HFFc6 (cell line): ENCODE data around the gene MORN5. TPM values are rescaled to one million over a fixed set of nuclear protein-coding genes. Genes with fewer than 3 reads are reported as not detected.

Experiments used
- DNase-seq: peaks from one replicate; pipeline ENCODE4 v3.0.0-alpha.2; 2018
- H3K27ac Mint-ChIP-seq: 2 replicates; pipeline ENCODE4 v1.8.0; 2020; ENCODE audit warnings: mild to moderate bottlenecking, mixed read lengths
- H3K27me3 Mint-ChIP-seq: 2 replicates; pipeline ENCODE4 v1.8.0; 2021; ENCODE audit warnings: mild to moderate bottlenecking, moderate library complexity, mixed read lengths; ENCODE audit not compliant: insufficient read depth
- H3K36me3 Mint-ChIP-seq: 2 replicates; pipeline ENCODE4 v1.8.0; 2021; ENCODE audit warnings: low read depth, mixed read lengths
- H3K4me1 Mint-ChIP-seq: 2 replicates; pipeline ENCODE4 v1.8.0; 2020; ENCODE audit warnings: low read depth, mixed read lengths
- H3K4me3 Mint-ChIP-seq: 2 replicates; pipeline ENCODE4 v1.8.0; 2020; ENCODE audit warnings: mild to moderate bottlenecking, moderate library complexity, mixed read lengths
- H3K9me3 Mint-ChIP-seq: 2 replicates; pipeline ENCODE4 v1.8.0; 2020; ENCODE audit warnings: mild to moderate bottlenecking, mixed read lengths
- CTCF ChIP-seq: fragments of 200-600 bp; sonication (generic); IDR thresholded peaks from 2 replicates; pipeline ENCODE4 v1.5.0; 2021; ENCODE audit warnings: antibody characterized with exemption, mild to moderate bottlenecking
- total RNA-seq, 6 experiments: library from RNA; stranded (reverse); fragmentation: NEBNext Ultra II Directional; extraction: Animal tissue kit (Norgen Biotek cat#: 25700); gene quantifications; 2 replicates in 1 of 6; 3 replicates in 5 of 6; pipeline ENCODE4 v1.2.3, GENCODE V29; 2021

The MORN5 gene
- total RNA-seq, 6 experiments from 2014 or later: not detected

- peak overlapping the region; percentile 40; the same call in 1 of the 2 replicates for H3K27ac Mint-ChIP-seq
- H3K36me3 Mint-ChIP-seq: no peaks in the 10 kb centered on the region
Measured at GRCh38 chr9:122200960-122201595, 41.4 kb downstream of the MORN5 start.

GRCh38 chr9:122201641-122202040, 41.9 kb downstream of the MORN5 start:
- no peak overlapping the region for H3K4me3 Mint-ChIP-seq
- H3K4me1 Mint-ChIP-seq: peaks cover 19% of the 10 kb centered on the region
- TF ChIP-seq CTCF: no peak
- H3K9me3 Mint-ChIP-seq: no peaks in the 10 kb centered on the region
- DNase-seq: peak; percentile 28
- peak overlapping the region; percentile 40; the same call in 1 of the 2 replicates for H3K27ac Mint-ChIP-seq
- H3K27me3 Mint-ChIP-seq: peaks cover 8% of the 10 kb centered on the region
- H3K36me3 Mint-ChIP-seq: no peaks in the 10 kb centered on the region

More at GRCh38 chr9:122200960-122201595, 41.4 kb downstream of the MORN5 start:
- TF ChIP-seq CTCF: no peak
- peaks cover 13% of the 10 kb centered on the region for H3K4me1 Mint-ChIP-seq
- H3K9me3 Mint-ChIP-seq: no peaks in the 10 kb centered on the region
- H3K27me3 Mint-ChIP-seq: peaks cover 11% of the 10 kb centered on the region
- DNase-seq: peak; percentile 20
- H3K4me3 Mint-ChIP-seq: no peak overlapping the region

GRCh38 chr9:122202111-122202510, 42.4 kb downstream of the MORN5 start:
- no peaks in the 10 kb centered on the region for H3K9me3 Mint-ChIP-seq
- no peak overlapping the region for H3K27ac Mint-ChIP-seq
- no peak overlapping the region for H3K4me3 Mint-ChIP-seq
- H3K36me3 Mint-ChIP-seq: no peaks in the 10 kb centered on the region
- peaks cover 24% of the 10 kb centered on the region for H3K4me1 Mint-ChIP-seq
- no peak for TF ChIP-seq CTCF
- peaks cover 8% of the 10 kb centered on the region for H3K27me3 Mint-ChIP-seq
- DNase-seq: no peak

GRCh38 chr9:122204055-122204454, 44.3 kb downstream of the MORN5 start:
- H3K4me1 Mint-ChIP-seq: peaks cover 24% of the 10 kb centered on the region
- no peaks in the 10 kb centered on the region for H3K36me3 Mint-ChIP-seq
- H3K4me3 Mint-ChIP-seq: no peak overlapping the region
- no peak overlapping the region for H3K27ac Mint-ChIP-seq
- TF ChIP-seq CTCF: no peak
- DNase-seq: no peak
- H3K27me3 Mint-ChIP-seq: peaks cover 13% of the 10 kb centered on the region
- no peaks in the 10 kb centered on the region for H3K9me3 Mint-ChIP-seq

- DNase-seq: no peak
- Mint-ChIP-seq H3K4me1 (peaks cover 24% of the 10 kb centered on the region), H3K36me3 (no peaks in the 10 kb centered on the region), H3K4me3 (no peak overlapping the region), H3K9me3 (no peaks in the 10 kb centered on the region), H3K27ac (no peak overlapping the region), H3K27me3 (peaks cover 15% of the 10 kb centered on the region)
- TF ChIP-seq CTCF: no peak
Measured at GRCh38 chr9:122204491-122204890, 44.8 kb downstream of the MORN5 start.
